ENCODE results near the gene LRR1.
A peak's percentile ranks its signal among the peaks of the same experiment; 100 is the strongest.
"Not testable (repeated sequence)": the region's sequence is repeated elsewhere in the genome, so short reads cannot be mapped to it uniquely, and the experiment has no call there.

The LRR1 gene

GRCh38 chr14:49612251-49612650, 13.5 kb downstream of the LRR1 start:
- H3K4me3 ChIP-seq (replicated peaks; ENCODE audit: low read depth, low read length), result no peak overlapping the region
- no peak for TF ChIP-seq CTCF (IDR thresholded peaks at IDR 0.05; ENCODE audit: low read depth, low read length, missing control alignments)
- no peak for DNase-seq (ENCODE audit: extremely low read depth, low read depth)

GRCh38 chr14:49612671-49613070, 13.9 kb downstream of the LRR1 start:
- DNase-seq (ENCODE audit: extremely low read depth, low read depth), result no peak
- H3K4me3 ChIP-seq (replicated peaks; ENCODE audit: low read depth, low read length), result no peak overlapping the region
- TF ChIP-seq CTCF (IDR thresholded peaks at IDR 0.05; ENCODE audit: low read depth, low read length, missing control alignments), result no peak

- H3K4me3 ChIP-seq (replicated peaks; ENCODE audit: low read depth, low read length), result no peak overlapping the region
- TF ChIP-seq CTCF (IDR thresholded peaks at IDR 0.05; ENCODE audit: low read depth, low read length, missing control alignments), result no peak
- DNase-seq (ENCODE audit: extremely low read depth, low read depth), result no peak
Measured at GRCh38 chr14:49614196-49614595, 15.5 kb downstream of the LRR1 start.

- no peak for TF ChIP-seq CTCF (IDR thresholded peaks at IDR 0.05; ENCODE audit: low read depth, low read length, missing control alignments)
- no peak overlapping the region for H3K4me3 ChIP-seq (replicated peaks; ENCODE audit: low read depth, low read length)
- no peak for DNase-seq (ENCODE audit: extremely low read depth, low read depth)
Measured at GRCh38 chr14:49615776-49616175, 17.0 kb downstream of the LRR1 start.

GRCh38 chr14:49617852-49618519, 19.2 kb downstream of the LRR1 start:
- DNase-seq (ENCODE audit: extremely low read depth, low read depth), result no peak
- no peak for TF ChIP-seq CTCF (IDR thresholded peaks at IDR 0.05; ENCODE audit: low read depth, low read length, missing control alignments)
- H3K4me3 ChIP-seq (replicated peaks; ENCODE audit: low read depth, low read length), result no peak overlapping the region

GRCh38 chr14:49619273-49619672, 20.5 kb downstream of the LRR1 start:
- H3K4me3 ChIP-seq (replicated peaks; ENCODE audit: low read depth, low read length), result peak overlapping the region; percentile 87
- not testable (repeated sequence) for DNase-seq (ENCODE audit: extremely low read depth, low read depth)

GRCh38 chr14:49619730-49620129, 21.0 kb downstream of the LRR1 start:
- no peak for DNase-seq (ENCODE audit: extremely low read depth, low read depth)
- no peak for TF ChIP-seq CTCF (IDR thresholded peaks at IDR 0.05; ENCODE audit: low read depth, low read length, missing control alignments)
- H3K4me3 ChIP-seq (replicated peaks; ENCODE audit: low read depth, low read length), result peak overlapping the region; percentile 87

Data from HFF-Myc (cell line).